NCI-H187 treated with DMSO at 0.1 percent for 48 hours (cell line): Measurements from ENCODE around the gene MLXIP.
A peak's percentile ranks its signal among the peaks of the same experiment; 100 is the strongest.
"Not testable (repeated sequence)": the region's sequence is repeated elsewhere in the genome, so short reads cannot be mapped to it uniquely, and the experiment has no call there.

Experiments
- DNase-seq: peaks from one replicate; lab custom pipeline; 2025; lab: John Stamatoyannopoulos, UW

MLXIP gene

DNA sequence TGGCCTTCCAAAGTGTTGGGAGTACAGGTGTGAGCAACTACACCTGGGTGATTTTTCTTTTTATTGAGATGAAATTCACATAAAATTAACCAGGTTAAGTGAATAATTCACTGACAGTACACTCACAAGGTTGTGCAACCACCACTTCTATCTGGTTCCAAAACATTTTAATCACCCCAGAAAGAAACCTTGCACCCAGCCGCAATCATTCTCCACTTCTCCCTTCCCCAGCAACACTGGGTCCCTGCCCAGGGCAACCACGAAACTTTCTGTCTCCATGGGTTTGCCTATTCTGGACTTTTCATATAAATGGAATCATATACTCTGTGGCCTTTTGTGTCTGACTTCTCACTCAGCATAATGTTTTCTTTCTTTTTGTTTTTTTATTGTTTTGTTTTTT lies 26.3 kb upstream of the MLXIP start:
- DNase-seq = no peak

- DNase-seq = no peak
These were observed 23.6 kb upstream of the MLXIP start for GRCh38 chr12:122054842-122055520.

- DNase-seq = not testable (repeated sequence)
These were observed 22.1 kb upstream of the MLXIP start for GRCh38 chr12:122056406-122056805.

- no peak for DNase-seq
These were observed 21.4 kb upstream of the MLXIP start for GRCh38 chr12:122057007-122057735.

DNA sequence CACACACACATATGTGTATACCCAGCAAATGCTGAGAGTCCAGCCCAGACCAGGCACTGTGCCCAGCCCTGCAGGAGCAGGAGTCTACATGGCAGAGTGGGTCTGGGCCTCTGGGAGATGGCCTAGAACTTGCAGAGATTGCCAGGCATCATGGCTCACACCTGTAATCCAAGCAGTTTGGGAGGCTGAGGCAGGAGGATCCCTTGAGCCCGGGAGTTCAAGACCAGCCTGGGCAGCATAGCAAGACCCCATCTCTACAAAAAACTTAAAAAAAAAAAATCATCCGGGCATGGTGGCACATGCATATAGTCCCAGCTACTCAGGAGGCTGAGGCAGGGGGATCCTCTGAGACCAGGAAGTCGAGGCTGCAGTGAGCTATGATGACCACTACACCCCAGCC lies 20.8 kb upstream of the MLXIP start:
- DNase-seq = no peak

- DNase-seq = no peak
These were observed 19.9 kb upstream of the MLXIP start for GRCh38 chr12:122058549-122059149.

- no peak for DNase-seq
These were observed 19.2 kb upstream of the MLXIP start for GRCh38 chr12:122059203-122059960.

GRCh38 chr12:122060081-122060501 lies 18.5 kb upstream of the MLXIP start:
- DNase-seq = no peak

GRCh38 chr12:122061253-122061652 lies 17.3 kb upstream of the MLXIP start:
- DNase-seq = no peak

- DNase-seq = no peak
These were observed 15.5 kb upstream of the MLXIP start for GRCh38 chr12:122062832-122063693.

- no peak for DNase-seq
These were observed 14.9 kb upstream of the MLXIP start for GRCh38 chr12:122063694-122064024.

DNA sequence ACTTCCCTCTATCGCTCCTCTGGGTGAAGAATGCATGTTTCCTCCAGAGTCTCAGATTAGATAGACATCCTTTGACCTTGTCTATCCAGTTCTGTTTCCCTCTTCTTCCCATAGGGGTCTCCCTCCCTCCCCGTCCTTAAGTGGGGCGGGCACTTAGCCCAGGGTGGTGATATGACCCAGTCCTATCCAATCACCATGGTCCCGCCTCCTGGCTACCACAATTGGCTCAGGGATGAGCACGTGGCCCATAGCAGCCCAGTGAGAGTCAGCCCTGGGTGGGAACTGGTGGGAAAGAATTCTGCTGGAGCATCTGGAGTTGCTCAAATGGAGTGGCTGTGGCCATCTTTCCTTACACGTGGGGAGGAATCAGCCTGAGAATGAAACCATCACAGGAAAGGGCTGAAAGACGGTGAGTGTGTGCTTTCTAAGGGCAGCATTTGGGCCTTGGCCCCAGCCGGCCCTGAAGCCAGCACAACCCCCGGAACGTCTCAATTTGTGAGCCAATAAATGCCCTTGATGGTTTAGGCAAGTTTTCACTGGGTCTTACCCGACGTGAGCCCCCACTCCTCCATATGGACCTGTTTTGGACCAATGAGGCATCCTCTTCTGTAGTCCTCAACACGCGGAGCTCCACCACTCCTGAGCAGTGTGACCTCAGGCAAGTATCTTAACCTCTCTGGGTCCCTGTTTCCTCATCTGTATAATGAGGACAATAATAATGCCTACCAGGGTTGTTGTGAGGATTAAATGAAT lies 14.4 kb upstream of the MLXIP start:
- peak; percentile 51 for DNase-seq

- DNase-seq = peak; percentile 84
These were observed 13.6 kb upstream of the MLXIP start for GRCh38 chr12:122064780-122065588.

GRCh38 chr12:122067548-122067947 lies 11.0 kb upstream of the MLXIP start:
- DNase-seq = no peak

DNA sequence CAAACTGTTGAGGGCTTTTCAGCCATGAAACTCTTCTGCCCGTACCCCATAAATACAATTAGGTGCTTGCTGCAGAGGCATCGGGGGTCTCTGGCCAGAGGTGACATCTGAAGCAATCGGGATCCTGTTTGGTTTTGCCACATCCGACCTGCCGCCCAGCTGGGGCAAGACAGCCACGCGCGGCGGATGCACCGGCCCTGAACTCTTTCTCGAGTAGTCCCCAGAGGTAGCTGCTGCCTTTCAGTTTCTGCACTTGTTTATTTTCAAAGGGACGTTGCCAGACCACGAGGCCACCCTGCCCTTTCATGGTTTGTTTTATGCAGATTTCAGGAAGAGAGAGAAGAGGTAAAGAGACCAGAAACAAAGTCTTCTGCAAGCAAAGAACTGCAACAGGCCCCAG lies 10.6 kb upstream of the MLXIP start:
- DNase-seq = no peak

GRCh38 chr12:122072031-122072970 lies 6.3 kb upstream of the MLXIP start:
- DNase-seq = no peak

DNA sequence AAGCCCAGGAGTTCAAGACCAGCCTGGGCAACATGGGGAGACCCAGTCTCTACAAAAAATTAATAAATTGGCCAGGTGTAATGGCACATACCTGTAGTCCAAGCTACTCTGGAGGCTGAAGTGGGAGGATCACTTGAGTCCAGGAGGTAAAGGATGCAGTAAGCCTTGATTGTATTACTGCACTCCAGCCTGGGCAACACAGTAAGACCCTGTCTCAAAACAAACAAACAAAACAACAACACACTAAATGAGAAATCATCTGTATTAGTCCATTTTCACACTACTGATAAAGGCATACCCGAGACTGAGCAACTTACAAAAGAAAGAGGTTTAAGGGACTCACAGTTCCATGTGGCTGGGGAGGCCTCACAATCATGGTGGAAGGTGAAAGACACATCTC lies 4.7 kb upstream of the MLXIP start:
- DNase-seq = no peak

DNA sequence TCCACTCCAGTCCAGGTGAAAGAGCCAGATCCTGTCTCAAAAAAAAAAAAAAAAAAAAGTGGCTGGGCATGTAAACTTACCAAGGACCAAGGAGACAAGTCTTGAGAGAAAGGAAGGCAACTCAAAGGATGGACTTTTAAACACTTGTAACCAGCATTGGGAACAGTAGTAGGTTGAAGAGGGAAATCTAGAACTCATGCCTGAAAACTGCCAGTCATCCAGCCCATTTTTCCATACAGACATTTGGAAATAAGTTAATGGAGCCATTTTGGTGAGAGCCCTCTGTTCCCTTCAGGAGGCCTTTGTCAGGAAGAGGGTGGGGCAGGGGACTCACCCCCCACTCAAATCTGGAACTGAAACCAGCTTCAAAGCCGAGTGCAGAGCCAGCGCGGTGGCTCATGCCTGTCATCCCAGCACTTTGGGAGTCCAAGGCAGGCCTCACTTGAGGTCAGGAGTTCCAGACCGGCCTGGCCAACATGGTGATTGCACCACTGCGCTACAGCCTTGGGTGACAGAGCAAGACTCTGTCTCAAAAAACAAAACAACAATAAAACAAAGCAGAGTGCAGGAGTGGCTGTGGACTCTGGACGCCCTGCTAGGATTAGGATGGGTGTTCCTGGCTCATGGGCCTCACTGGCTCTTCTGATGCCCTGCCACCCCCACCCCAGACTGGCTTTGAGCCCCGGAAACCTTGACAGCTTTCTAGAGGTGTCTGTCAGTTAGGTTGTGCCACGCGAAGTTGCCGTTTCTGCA lies 1.6 kb upstream of the MLXIP start:
- DNase-seq = no peak
